ENCODE data around the gene DNM3.

DNM3 gene

DNA sequence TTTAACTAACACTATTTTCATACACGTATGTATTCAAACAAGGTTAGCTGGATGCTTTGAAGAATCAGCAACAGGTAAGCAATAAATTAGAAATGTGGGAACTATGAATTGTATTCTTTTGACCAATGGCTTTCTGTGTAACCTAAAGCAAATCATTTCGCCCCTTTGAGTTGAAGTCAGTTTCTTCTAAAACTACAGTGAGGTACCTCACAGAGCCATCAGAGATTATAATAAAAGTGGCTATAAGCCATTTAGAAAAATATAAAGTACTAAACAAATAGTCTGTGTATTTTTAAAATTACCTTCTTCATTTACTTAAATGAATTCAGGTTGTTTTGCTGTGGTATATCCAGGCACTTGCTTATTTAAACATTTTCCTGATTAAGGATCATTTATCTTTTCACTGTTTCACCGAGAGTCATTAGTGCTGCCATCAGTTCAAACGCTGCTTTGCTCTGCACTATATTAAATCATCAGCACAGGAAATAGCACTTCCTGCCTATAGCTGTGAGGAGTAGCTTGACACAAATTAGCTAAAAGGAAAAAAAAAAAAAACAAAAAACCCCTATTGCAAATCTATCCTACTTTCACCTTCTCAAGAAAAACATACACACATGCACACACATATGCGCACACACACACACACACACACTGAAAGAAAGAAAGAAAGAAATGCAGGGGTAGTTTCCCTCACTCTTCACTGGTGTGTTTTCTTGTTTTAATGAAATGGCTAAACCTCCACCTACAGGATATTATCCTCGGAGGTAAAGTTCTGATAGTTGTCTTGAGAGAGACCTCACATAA, 539.3 kb downstream of the DNM3 start:
- in situ Hi-C loops (cut with MboI; ENCODE audit: low sequenced_read_pairs): no loop called here

DNA sequence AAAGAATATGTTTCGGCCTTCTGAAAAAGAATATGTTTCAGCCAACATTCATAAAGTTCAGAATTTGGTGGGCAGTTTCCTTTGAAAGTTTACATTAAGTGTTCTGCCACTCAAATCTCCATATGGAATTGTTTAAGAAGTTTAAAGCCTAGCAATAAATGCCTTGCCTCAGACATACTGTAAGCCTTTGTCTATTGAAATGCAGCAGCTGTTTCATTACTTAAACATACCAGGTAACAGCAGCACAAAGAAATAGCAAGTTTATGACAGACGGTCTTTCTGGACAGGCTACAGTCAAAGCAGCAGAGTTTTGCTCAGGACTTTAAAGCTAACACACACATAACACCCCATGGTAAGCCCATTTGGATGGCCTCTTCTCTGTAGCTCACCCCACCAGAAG, 540.6 kb downstream of the DNM3 start:
- in situ Hi-C loops (cut with MboI; ENCODE audit: low sequenced_read_pairs): no loop called here

DNA sequence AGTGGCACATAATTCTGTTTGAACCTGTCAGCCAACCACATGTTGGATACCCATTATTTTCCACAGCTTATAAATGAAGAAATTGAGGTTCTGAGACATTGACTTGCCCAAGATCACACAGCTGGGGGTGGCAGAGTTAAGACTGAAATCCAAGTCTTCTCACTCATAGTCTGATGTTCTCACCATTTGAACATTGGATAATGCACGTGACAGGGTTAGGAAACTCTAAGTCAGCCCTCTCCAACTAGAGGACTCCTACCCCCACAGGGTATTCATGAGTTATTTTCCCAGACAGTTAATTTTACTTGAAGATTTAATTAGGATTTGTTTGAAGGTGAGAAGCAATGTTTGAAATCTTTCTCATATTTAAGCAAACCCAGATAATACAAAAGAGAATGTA, 541.1 kb downstream of the DNM3 start:
- in situ Hi-C loops (cut with MboI; ENCODE audit: low sequenced_read_pairs): no loop called here

DNA sequence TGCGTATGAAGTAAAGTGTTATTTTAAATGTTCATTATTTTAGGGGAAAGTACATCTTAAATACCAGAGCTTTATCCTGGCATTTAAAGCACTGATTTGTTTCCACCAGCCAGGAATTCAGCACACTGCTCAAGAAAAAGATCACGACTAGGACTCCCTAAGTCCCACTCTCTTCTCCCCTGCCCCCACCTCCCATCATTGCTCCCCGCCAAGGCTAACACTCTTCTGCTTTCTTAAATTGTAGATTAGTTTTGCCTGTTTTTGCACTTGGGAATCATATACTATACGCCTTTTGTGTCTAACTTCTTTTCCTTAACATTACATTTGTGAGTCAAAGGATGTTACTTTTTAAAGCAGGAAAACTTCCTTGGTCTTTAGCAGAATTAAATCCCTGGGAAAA, 541.7 kb downstream of the DNM3 start:
- in situ Hi-C loops (cut with MboI; ENCODE audit: low sequenced_read_pairs): no loop called here

DNA sequence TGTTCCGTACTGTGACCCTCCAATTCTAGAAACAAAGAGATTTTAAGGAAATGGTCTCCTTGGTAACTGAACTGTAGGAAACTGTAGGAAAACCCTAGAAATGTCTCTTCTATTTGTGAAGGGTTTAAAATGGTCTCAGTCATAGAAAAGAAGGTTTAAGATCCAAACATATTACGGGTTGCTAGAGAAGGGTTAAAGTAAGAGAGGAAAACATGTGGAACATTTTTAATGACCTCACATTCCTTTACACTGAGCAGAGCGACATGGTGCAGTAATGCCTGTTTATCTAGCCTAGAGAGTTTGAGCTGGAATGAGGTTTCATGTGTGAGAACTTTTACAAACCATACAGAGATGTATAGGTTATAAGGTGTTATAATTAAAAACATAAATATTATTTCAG, 542.2 kb downstream of the DNM3 start:
- in situ Hi-C loops (cut with MboI; ENCODE audit: low sequenced_read_pairs): no loop called here

DNA sequence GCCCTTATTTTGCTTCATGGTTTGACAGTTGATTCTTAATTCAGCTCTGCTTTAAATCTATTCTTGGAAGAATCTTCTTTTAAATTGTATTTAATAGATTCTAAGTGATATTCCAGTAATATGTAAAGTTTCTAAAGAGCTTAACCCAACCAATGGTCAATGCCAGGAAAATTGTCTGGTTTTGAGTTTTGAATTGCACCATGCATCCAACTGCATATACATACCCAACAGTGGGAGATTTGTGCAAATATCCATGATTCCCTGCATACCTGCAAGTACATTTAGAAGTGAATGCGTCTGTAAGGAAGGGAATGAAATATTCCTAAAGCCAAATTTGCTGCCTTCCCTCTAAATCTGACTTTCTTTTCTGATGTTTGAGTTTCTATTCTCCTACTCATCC, 543.4 kb downstream of the DNM3 start:
- in situ Hi-C loops (cut with MboI; ENCODE audit: low sequenced_read_pairs): no loop called here

DNA sequence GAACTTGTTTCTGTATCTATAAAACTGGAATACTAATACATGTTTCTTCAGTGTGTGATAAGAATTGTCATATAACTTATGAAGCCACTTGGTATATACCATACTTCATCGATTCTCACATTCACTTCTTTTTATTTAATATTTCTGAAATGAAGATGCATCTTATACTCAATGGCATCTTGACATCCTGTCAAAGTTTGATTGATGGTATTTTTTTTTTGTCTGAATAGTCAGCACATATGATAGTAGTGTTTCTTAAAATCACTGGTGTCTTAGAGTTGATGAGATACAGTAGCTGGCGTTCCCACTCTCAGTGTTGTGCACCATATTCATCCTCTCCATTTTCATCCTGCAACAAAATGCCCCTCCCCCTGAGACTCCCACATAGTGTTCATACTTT, 544.7 kb downstream of the DNM3 start:
- in situ Hi-C loops (cut with MboI; ENCODE audit: low sequenced_read_pairs): no loop called here

DNA sequence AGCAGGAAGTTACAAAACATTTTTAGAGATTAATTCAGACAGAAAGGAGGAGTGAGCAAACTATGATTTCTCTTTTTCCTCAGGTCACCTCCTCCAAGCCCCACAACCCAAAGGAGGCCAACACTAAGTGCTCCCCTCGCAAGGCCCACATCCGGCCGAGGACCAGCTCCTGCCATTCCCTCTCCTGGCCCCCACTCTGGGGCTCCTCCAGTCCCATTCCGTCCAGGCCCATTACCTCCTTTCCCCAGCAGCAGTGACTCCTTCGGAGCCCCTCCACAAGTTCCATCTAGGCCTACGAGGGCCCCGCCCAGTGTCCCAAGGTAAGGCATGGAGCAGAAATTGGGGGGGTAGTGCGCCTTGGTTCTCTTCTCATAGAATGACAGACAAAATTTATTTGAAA, 547.2 kb downstream of the DNM3 start:
- in situ Hi-C loops (cut with MboI; ENCODE audit: low sequenced_read_pairs): no loop called here

DNA sequence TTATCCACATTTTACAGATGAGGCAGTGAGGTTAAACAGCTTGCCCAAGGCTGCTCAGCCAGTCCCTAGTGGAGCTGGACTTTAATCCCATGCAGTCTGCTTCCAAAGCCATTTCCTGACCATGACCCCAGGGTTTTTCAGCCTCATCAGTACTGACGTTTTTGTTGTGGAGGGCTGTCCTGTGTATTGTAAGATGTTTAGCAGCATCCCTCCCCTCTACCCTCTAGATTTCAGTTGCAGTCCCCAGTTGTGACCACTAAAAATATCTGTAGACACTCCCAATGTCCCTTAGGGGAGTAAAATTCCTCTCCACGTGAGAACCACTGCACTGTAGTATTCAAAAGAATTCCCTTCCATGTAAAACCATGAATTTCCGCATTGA, 549.0 kb downstream of the DNM3 start:
- in situ Hi-C loops (cut with MboI; ENCODE audit: low sequenced_read_pairs): no loop called here

DNA sequence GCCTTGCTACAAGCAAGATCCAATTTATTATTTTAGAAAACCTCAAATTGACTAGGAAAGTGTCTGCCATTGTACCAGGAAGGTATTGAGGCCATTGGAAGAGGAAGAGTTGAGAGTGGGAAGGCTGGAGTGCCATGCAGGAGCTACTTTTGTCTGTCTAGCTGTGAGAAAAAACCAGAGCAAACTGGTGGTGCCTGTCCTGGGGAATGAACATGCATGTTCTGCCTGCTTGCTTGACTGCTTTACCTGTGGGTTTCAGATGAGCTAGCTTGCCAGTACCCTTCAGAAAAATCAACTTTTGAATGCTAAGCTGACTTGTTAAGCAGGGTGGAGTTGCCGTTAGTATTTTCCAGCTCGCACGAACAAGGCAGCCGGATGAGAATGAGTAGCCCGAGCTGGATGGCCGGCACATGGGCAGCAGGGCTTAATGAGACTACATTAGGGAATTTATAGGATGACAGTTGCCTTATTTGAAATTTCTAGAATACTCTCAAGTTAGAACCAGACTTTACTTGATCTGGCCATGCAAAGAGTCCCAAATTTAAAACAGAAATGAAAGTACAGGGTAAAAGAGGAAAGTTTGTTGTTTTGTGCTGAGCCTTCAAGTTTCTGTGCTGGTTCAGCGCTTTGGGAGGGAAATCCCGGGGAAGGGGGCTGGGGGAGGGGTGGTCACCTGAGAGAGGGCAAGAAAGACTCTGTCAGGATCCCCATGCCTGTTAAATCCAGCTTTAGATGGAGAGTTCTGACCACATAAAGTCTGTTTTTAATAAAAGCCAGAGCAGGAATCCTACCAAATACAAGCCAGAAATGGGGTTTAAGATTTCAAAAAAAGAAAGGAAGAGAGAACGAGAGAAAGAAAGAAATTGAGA, 549.6 kb downstream of the DNM3 start:
- in situ Hi-C loops (cut with MboI; ENCODE audit: low sequenced_read_pairs): no loop called here

DNA sequence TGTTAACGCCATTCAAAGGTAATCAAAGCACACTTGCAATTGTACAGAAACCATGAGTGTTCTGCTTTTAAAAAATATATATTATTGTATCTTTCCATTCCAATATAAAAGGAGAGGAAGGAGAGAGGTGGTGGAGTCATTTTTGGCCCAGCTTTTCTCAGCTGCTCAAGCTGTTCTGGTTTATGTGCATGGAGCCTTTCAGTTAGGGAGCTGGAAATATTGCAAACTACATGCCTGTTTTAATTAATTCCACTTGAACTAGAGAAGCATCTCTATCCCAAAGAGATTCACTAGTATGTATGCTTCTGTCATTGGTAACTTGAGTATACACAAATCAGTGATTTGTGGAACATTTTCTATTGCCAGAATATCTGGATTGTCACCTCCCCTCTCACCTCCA, 550.7 kb downstream of the DNM3 start:
- in situ Hi-C loops (cut with MboI; ENCODE audit: low sequenced_read_pairs): no loop called here

DNA sequence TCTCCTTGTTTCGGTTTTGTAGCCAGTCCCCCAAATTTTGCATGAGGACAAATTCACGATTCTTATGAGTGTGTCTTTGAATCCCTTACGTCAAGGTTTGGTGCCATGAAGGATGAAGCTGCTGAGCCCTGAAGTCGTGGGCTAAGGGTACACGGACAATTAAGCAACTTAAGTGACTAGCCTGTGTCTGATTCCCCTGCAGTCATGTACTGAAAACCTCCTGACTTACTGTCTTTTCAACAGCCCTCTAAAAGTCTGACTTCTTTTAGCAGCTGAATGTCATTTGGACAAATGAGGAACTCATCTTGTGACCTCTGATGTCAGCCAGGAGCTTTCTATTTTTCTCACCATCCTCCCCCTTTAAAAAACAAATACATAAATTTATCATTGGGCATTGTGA, 552.1 kb downstream of the DNM3 start:
- in situ Hi-C loops (cut with MboI; ENCODE audit: low sequenced_read_pairs): no loop called here

DNA sequence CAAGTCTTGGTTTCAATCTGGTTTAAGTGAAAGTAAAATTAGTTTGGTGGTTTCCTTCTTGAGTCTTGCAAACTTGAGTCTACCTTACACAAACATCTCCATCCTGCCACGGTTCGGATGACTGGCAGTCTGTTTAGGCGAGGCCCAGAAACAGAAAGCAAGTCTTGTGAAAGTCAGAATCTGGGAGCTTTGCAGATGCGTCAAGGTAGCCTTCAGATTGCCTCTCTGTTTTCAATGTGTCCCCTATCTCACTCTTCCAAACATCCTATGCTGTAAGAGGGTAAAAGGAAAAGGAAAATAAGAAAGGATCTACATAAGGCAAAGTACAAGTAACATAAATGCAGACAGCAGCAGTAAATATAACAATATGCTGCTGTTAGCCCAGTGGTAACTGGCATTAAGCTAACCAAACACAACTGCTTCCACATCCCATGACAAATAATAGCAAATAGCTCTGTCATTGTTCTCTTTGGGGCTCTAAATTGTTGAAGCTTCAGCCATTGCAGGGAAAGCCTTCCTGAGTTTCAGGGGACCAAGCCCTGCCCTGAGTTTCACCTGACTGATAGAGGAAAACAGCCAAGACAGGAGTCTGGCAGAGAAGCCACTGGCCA, 552.9 kb downstream of the DNM3 start:
- in situ Hi-C loops (cut with MboI; ENCODE audit: low sequenced_read_pairs): no loop called here

DNA sequence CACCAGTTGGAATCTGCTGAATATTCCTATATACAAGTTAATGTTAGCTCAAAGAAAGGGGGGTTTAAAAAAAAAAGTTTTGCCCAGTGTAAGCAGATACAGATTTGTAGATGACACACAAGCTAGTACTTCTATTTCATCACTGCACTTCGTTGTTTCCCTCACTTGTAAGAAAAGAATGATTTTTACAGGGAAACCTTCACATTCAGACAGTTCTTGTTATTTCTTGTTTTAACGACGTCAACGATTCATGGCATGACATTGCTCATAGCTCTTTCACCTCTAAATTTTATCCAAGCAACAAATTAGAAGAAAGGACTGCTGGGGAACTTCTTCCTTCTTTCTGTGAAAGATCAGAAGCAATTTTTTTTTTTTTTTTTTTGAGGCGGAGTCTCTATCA, 553.5 kb downstream of the DNM3 start:
- in situ Hi-C loops (cut with MboI; ENCODE audit: low sequenced_read_pairs): no loop called here

DNA sequence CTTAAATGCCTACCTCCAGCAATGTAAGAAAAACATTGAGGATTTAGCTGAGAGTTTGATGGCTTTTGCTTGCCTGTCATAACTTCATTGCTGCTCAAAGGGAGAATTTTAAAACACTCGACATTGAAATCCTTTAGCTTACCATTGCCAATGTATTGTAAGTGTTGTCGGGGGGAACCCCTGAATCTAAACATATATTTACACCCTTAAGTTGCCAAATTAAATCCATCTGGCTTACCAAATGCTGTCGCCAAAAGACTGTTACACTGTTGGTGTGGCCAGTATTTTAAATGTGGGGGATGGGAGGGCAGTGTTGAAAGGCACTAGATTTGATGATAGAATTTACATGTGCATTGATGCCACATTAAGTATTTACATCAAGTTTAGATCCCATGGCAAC, 554.3 kb downstream of the DNM3 start:
- in situ Hi-C loops (cut with MboI; ENCODE audit: low sequenced_read_pairs): no loop called here

DNA sequence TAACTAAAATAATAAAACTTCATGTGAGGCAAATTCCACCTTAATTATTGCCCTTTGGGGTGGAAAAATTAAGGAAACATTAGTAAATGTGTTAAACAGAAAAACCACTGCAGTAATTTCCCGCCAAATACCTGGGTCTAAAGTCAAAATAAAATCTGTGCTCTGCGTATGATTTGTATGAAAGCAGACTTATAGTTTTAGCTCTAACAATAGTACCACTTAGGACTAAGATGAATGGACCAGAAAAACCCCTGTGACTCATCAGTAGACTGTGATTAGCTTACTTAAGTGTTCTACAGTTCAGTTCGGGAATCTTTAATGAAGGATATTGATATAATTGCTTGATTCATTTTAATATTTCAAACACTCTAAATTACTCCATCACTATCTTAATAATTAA, 555.9 kb downstream of the DNM3 start:
- in situ Hi-C loops (cut with MboI; ENCODE audit: low sequenced_read_pairs): no loop called here

DNA sequence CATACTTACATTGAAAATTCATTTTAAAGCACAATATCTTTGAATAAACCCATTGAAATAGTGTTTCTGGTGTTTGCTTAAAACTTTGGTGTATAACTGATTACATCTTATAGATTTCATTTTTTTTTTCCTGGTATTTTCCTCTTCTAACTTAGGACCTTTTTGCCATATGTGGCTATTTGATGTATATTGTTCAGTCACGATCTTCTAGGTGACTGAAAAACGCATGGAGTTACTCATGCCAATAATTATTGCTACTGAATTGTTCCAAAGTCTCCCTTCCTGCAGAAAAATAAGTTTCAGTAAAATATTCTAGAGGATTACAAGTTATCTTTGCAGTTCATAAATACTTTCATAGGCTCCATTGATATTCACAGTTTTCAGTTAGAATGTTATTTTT, 556.3 kb downstream of the DNM3 start:
- in situ Hi-C loops (cut with MboI; ENCODE audit: low sequenced_read_pairs): no loop called here

DNA sequence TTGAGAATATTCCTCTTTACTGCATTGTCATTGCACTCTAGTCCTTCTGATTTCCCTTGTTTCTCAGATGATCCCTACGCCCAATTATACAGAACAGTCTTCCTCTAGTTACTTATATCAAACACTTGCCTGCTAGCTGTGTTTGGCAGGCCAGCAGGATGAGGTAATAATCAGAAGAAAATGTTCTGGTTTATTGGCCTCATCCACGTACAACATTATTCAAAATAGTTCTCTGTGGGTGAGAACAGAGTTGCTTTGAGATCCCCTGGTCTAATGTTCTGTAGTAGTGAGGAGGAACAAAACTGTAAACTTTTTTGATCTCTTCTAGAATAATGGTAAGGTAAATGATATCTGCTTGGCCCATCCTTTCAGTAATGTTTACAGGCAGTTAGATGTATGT, 556.9 kb downstream of the DNM3 start:
- in situ Hi-C loops (cut with MboI; ENCODE audit: low sequenced_read_pairs): no loop called here

DNA sequence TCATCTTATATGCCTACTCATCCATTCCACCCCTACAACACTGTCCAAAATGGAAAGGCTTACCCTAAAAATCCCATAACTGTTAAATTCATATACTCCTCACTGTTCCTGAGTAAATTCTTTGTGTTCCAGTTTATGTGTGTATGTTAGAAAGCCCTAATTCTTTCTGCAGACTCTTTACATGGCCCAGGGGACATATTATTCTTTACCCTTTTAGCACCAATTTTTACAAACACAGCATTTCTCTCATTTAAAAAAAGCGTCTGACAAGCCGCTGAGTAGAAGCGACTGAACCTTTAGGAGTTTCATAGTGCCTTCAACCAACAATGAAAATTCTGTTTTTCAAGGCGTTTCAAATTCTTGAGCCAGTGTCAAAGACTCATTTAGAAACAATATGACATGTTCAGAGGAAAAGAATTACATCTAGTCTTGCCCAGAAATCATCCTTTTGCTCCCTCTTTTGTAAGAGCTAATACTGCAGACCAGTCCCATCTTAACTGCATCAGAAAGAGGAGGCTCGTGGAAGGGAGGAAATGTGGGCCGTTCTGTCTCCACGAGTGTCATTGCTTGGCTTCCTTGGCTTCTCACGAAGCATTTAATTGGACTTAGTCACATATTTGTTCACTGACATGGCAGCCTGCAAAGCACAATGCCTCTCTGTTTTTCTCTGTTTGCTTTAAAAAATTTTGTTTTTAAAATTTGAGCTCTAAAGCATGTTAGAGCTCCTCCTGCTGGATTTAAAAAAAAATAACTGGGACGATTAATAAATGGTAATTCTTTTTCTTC, 557.9 kb downstream of the DNM3 start:
- in situ Hi-C loops (cut with MboI; ENCODE audit: low sequenced_read_pairs): no loop called here

DNA sequence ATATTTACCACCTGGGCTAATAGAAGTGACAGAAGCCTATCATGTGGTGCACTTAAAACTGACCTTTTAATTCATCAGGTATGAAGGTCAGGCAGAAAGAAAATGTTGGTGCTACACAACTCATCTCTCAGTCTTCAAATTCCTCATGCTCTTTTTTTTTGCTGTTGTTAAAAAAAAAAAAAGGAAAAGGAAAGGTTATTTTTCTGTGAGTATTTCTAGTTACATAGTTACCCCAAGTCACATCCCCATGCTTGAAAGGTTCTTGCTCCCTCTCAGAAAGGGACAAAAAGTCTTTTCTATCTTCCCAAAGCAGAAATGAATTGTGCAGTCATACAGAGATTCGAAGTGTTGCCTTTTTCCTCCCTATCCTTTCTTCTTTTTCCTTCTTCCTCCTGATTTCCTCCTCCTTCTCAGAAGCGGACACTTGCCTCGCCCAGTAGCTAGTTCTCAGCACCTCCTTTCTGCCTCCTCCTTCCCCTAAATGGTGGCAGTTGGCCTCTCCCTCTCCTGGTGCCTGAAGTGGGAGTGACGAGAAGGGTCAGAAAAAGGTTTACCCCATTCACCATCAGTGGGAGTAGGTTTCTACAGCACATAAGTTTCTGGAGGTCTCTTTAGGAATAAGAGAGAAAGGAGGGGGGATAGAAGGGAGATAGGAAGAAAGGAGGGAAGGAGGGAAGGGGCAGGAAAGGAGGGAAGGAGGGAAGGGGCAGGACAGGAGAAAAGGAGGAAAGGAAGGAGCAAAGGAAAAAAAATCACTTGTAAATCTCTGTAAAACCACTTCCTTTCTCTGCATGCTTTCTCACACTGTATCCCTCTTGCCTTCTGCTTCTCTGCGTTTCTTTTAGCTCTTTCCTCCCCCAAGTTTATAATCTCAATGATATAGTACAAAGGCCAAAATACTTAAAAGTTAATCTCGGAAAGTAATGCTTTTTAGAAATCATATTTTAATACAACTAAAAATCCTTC, 558.7 kb downstream of the DNM3 start:
- in situ Hi-C loops (cut with MboI; ENCODE audit: low sequenced_read_pairs): no loop called here
